ENCODE measurements around the gene VMAC. TPM values are rescaled to one million over a fixed set of nuclear protein-coding genes. Genes with fewer than 3 reads are reported as not detected.

VMAC gene
- total and polyA plus RNA-seq, 2 of the 13 experiments (the other 11 are each of a cell fraction or from before 2014, with no cell fraction given): 2.4 TPM

GRCh38 chr19:5891938-5892771, 12.5 kb upstream of the VMAC start (continued):
- TF ChIP-seq ZNF318 (CRISPR knock-in tag; IDR thresholded peaks at IDR 0.05): 0 out of 2 replicates have a peak, but pooled peaks have one; percentile 50
- 0 out of 2 replicates have a peak, but pooled peaks have one; percentile 59 for TF ChIP-seq ETS1 (CRISPR knock-in tag; IDR thresholded peaks at IDR 0.05)
- TF ChIP-seq ZNF10 (CRISPR knock-in tag; IDR thresholded peaks at IDR 0.05; ENCODE audit: borderline replicate concordance, low read depth): no peak
- TF ChIP-seq ELF1 (CRISPR knock-in tag; IDR thresholded peaks at IDR 0.05): no peak
- TF ChIP-seq ZNF431 (CRISPR knock-in tag; IDR thresholded peaks at IDR 0.05; ENCODE audit: borderline replicate concordance, low read depth): 0 out of 2 replicates have a peak, but pooled peaks have one; percentile 9
- no peak for TF ChIP-seq RERE (CRISPR knock-in tag; IDR thresholded peaks at IDR 0.05; ENCODE audit: low read depth)
- TF ChIP-seq ZNF276 (CRISPR knock-in tag; IDR thresholded peaks at IDR 0.05; ENCODE audit: low read depth): no peak
- TF ChIP-seq ZNF850 (CRISPR knock-in tag; conservative IDR thresholded peaks at IDR 0.05): no peak
- TF ChIP-seq POLR2A (IDR thresholded peaks at IDR 0.05; ENCODE audit: insufficient read depth in 1 of 2, low read depth in 2 of 2, low read length in 2 of 2): peak in 1 of 2 experiments; percentile 68; a peak in 2 of 4 replicates
- no peak; the same call in 1 of the 2 replicates for TF ChIP-seq ADNP (CRISPR knock-in tag; IDR thresholded peaks at IDR 0.05)
- no peak for TF ChIP-seq RAD51 (IDR thresholded peaks at IDR 0.05; ENCODE audit: borderline replicate concordance)
